Glutamatergic neuron (in vitro differentiated cells): ENCODE measurements around the gene FAF1. TPM values are rescaled to one million over a fixed set of nuclear protein-coding genes. Genes with fewer than 3 reads are reported as not detected.

Source experiments
- DNase-seq: peaks from one replicate; pipeline ENCODE4 v3.0.0; 2022
- H3K27ac Mint-ChIP-seq: one replicate; pipeline ENCODE4 v1.8.0; 2020; ENCODE audit warnings: mild to moderate bottlenecking, mixed read lengths, inconsistent platforms; ENCODE audit not compliant: unreplicated experiment
- H3K27me3 Mint-ChIP-seq: one replicate; pipeline ENCODE4 v1.8.0; 2020; ENCODE audit warnings: mild to moderate bottlenecking, moderate library complexity, mixed read lengths, inconsistent platforms; ENCODE audit not compliant: unreplicated experiment
- H3K36me3 Mint-ChIP-seq: one replicate; pipeline ENCODE4 v1.8.0; 2020; ENCODE audit warnings: mild to moderate bottlenecking, mixed read lengths, inconsistent platforms; ENCODE audit not compliant: unreplicated experiment
- H3K4me1 Mint-ChIP-seq: one replicate; pipeline ENCODE4 v1.8.0; 2020; ENCODE audit warnings: mild to moderate bottlenecking, low read depth, mixed read lengths, inconsistent platforms; ENCODE audit not compliant: unreplicated experiment
- H3K4me3 Mint-ChIP-seq: one replicate; pipeline ENCODE4 v1.8.0; 2020; ENCODE audit warnings: mild to moderate bottlenecking, mixed read lengths, inconsistent platforms; ENCODE audit not compliant: unreplicated experiment
- H3K9me3 Mint-ChIP-seq: one replicate; pipeline ENCODE4 v1.8.0; 2020; ENCODE audit warnings: mild to moderate bottlenecking, moderate library complexity, mixed read lengths, inconsistent platforms; ENCODE audit not compliant: unreplicated experiment
- total RNA-seq: library from RNA; stranded (reverse); fragmentation: NEBNext Ultra II Directional; extraction: Animal tissue kit (Norgen Biotek cat#: 25700); gene quantifications from one replicate; pipeline ENCODE4 v1.2.1, GENCODE V29; 2021; ENCODE audit not compliant: unreplicated experiment
- TF ChIP-seq, protein P1 (sequence below): fragments of 200-600 bp; sonication (generic); IDR thresholded peaks from one replicate; pipeline ENCODE4 v1.5.0; 2021; ENCODE audit not compliant: partially characterized antibody, unreplicated experiment

Gene FAF1
- total RNA-seq, 1 donor from 2014 or later: 57.3 TPM

DNA sequence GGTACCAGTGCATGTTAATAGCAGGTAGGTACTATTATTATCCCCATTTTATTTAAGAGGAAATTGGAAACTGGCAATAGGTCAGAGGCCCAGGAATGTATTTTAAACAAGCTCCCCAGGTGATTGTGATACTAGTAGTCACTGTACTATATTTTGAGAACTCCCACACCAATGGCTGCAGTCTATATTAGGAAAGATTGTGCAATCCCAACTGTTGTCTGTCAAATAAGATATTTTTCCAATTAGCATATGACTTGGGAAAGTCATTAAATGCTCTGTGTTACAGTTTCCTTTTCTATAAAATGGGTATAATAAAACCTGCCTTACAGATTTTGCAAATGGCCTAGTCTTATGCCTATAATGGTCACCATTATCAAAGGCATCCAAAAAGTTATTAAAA, 442.6 kb downstream of the FAF1 start:
- no peak for DNase-seq
- TF ChIP-seq, protein P1, sequence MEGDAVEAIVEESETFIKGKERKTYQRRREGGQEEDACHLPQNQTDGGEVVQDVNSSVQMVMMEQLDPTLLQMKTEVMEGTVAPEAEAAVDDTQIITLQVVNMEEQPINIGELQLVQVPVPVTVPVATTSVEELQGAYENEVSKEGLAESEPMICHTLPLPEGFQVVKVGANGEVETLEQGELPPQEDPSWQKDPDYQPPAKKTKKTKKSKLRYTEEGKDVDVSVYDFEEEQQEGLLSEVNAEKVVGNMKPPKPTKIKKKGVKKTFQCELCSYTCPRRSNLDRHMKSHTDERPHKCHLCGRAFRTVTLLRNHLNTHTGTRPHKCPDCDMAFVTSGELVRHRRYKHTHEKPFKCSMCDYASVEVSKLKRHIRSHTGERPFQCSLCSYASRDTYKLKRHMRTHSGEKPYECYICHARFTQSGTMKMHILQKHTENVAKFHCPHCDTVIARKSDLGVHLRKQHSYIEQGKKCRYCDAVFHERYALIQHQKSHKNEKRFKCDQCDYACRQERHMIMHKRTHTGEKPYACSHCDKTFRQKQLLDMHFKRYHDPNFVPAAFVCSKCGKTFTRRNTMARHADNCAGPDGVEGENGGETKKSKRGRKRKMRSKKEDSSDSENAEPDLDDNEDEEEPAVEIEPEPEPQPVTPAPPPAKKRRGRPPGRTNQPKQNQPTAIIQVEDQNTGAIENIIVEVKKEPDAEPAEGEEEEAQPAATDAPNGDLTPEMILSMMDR: no peak

DNA sequence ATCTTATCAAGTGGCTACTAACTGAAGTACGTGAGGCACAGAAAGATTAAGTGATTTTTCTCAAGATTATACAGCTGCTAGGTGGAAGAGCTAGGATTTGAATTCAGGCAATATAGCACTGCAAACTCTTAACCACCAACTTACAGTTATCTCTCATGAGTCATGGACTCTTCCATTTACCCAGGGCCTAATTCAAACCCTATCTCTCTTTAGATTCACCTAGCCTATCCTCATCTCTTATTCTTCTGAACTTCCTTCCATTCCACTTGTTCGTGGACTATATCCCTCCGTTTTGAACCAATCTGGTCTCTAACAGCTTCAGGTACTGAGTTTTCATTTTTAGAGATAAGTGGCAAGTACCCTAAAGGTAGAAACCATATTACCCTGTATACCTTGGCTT, 444.0 kb downstream of the FAF1 start:
- no peak for DNase-seq
- Mint-ChIP-seq H3K36me3 (no peaks in the 10 kb centered on the region), H3K27me3 (no peaks in the 10 kb centered on the region), H3K9me3 (no peaks in the 10 kb centered on the region), H3K27ac (no peak overlapping the region), H3K4me3 (no peak overlapping the region), H3K4me1 (no peaks in the 10 kb centered on the region)
- TF ChIP-seq, protein P1: no peak

More for the DNA sequence above, 442.6 kb downstream of the FAF1 start:
- no peaks in the 10 kb centered on the region for H3K36me3 Mint-ChIP-seq
- no peaks in the 10 kb centered on the region for H3K9me3 Mint-ChIP-seq
- H3K27ac Mint-ChIP-seq: no peak overlapping the region
- no peaks in the 10 kb centered on the region for H3K27me3 Mint-ChIP-seq
- no peak overlapping the region for H3K4me3 Mint-ChIP-seq
- no peaks in the 10 kb centered on the region for H3K4me1 Mint-ChIP-seq

DNA sequence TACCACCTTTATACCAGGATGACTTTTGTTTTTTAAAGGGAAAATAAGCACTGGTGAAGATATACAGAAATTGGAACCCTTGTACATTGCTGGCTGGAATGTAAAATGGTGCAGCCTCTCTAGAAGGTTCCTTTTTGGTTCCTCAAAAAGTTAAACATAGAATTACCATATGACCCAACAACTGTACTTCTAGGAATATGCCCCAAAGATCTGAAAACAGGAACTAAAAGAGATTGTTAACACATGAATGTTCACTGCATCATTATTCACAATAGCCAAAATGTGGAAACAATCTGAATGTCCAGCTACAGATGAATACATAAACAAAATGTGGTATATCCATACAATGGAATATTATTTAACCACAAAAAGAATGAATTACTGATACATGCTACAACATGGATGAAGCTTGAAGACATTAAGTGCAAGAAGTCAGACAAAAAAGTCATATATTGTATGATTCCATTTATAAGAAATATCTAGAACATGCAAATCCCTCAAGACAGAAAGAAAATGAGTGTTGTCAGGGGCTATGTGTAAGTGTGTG, 452.0 kb downstream of the FAF1 start:
- Mint-ChIP-seq H3K27me3 (no peaks in the 10 kb centered on the region), H3K9me3 (no peaks in the 10 kb centered on the region), H3K4me3 (no peak overlapping the region), H3K4me1 (no peaks in the 10 kb centered on the region), H3K27ac (no peak overlapping the region), H3K36me3 (peaks cover 9% of the 10 kb centered on the region)
- no peak for DNase-seq
- TF ChIP-seq, protein P1: no peak

DNA sequence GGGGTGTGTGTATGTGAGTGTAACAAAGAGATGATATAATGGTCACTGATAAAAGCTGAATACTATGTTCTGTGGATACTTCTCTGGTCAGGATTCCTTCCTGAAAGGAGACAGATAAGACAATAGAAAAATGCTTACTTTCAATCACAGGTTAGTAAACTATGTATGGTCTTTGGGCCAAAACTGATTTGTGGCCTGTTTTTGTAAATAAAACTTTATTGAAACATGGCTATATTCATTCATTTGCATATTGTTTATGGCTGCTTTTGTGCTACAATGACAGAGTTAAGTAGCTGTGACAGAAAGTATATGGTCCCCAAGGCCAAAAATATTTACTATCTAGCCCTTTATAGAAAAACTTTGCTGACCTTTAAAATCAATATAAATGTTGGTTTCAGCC, 454.6 kb downstream of the FAF1 start:
- peaks cover 17% of the 10 kb centered on the region for H3K36me3 Mint-ChIP-seq
- TF ChIP-seq, protein P1: no peak
- H3K27ac Mint-ChIP-seq: no peak overlapping the region
- H3K9me3 Mint-ChIP-seq: no peaks in the 10 kb centered on the region
- no peak for DNase-seq
- H3K4me3 Mint-ChIP-seq: no peak overlapping the region
- H3K4me1 Mint-ChIP-seq: no peaks in the 10 kb centered on the region
- H3K27me3 Mint-ChIP-seq: no peaks in the 10 kb centered on the region

DNA sequence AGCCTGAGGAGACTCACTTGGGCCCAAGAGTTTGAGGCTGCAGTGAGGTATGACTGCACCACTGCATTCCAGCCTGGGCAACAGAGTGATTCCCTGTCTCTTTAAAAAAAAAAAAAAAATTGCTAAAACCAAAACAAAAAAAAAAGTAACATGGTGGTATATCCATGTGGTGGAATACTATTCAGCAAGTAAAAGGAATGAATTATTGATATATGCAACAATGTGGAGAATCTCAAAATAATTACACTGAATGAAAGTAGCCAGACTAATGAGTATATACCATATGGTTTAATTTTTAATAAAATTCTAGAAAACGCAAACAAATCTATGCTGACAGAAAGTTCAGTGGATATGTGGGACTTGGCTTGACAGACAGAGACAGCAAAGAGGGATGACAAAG, 456.6 kb downstream of the FAF1 start:
- H3K27me3 Mint-ChIP-seq: no peaks in the 10 kb centered on the region
- H3K36me3 Mint-ChIP-seq: peaks cover 17% of the 10 kb centered on the region
- H3K4me3 Mint-ChIP-seq: no peak overlapping the region
- H3K9me3 Mint-ChIP-seq: no peaks in the 10 kb centered on the region
- TF ChIP-seq, protein P1: no peak
- no peak overlapping the region for H3K27ac Mint-ChIP-seq
- no peak for DNase-seq
- H3K4me1 Mint-ChIP-seq: no peaks in the 10 kb centered on the region
